ENCODE results near the gene PLCXD1. TPM values are rescaled to one million over a fixed set of nuclear protein-coding genes. Genes with fewer than 3 reads are reported as not detected.
A peak's percentile ranks its signal among the peaks of the same experiment; 100 is the strongest.

Gene PLCXD1
- total and polyA plus RNA-seq, 2 experiments from 2014 or later, result 22.0 to 40.1 TPM

DNA sequence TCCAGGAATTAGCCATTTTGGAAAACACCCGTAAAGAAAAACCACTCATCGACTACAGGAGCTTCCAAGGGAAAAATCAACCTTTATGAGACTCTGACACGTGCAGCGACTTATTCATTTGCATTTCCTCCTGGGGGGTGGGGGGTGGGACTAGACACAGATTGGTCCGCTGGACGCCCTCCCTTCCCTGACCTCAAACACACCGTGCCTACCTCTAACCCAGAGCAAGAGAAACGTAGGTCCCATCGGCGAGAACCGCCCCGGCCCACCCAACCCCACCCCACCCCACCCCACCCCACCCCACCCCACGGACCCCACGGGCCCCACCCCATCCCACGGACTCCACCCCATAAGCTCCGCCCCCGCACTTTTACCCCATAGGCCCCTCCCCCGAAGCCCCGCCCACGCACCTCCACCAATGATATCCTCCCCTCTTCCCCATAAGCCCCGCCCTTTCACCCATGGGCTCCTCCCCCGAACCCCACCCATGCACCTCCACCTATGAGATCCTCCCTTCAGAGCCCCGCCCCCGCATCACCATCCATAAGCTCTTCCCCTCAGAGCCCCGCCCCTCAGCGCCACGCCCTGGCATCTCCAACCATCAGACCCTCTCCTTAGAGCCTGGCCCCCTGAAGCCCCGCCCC is 36.4 kb downstream of the PLCXD1 start:
- DNase-seq (ENCODE audit: low spot score), result no peak
- no peak overlapping the region for H3K4me3 ChIP-seq
- 88% methylated on average over 10 of the region's 28 CpGs for WGBS (ENCODE audit: low lambda C conversion rate, missing lambda C conversion rate)
- no peaks in the 10 kb centered on the region for H3K4me1 ChIP-seq (ENCODE audit: insufficient read depth)
- H3K9me2 ChIP-seq (replicated peaks; ENCODE audit: insufficient read depth), result no peaks in the 10 kb centered on the region
- no peak overlapping the region for H2AFZ ChIP-seq
- peaks cover 21% of the 10 kb centered on the region for H3K79me2 ChIP-seq
- TF ChIP-seq EZH2 (IDR thresholded peaks at IDR 0.05; ENCODE audit: borderline replicate concordance) (no peak), EZH2phosphoT487 (IDR thresholded peaks at IDR 0.05; ENCODE audit: low read depth, severe bottlenecking, unreplicated experiment) (no peak)
- TF ChIP-seq, protein P1, sequence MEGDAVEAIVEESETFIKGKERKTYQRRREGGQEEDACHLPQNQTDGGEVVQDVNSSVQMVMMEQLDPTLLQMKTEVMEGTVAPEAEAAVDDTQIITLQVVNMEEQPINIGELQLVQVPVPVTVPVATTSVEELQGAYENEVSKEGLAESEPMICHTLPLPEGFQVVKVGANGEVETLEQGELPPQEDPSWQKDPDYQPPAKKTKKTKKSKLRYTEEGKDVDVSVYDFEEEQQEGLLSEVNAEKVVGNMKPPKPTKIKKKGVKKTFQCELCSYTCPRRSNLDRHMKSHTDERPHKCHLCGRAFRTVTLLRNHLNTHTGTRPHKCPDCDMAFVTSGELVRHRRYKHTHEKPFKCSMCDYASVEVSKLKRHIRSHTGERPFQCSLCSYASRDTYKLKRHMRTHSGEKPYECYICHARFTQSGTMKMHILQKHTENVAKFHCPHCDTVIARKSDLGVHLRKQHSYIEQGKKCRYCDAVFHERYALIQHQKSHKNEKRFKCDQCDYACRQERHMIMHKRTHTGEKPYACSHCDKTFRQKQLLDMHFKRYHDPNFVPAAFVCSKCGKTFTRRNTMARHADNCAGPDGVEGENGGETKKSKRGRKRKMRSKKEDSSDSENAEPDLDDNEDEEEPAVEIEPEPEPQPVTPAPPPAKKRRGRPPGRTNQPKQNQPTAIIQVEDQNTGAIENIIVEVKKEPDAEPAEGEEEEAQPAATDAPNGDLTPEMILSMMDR (IDR thresholded peaks at IDR 0.05; ENCODE audit: poor library complexity), result no peak
- H3K27me3 ChIP-seq, result no peaks in the 10 kb centered on the region
- H3K36me3 ChIP-seq (replicated peaks; ENCODE audit: insufficient read depth, low read depth), result no peaks in the 10 kb centered on the region
- no peaks in the 10 kb centered on the region for H3K9me3 ChIP-seq (ENCODE audit: low read depth)
- peak overlapping the region; percentile 59 for H3K4me2 ChIP-seq
- peak overlapping the region; percentile 2 for H3K27ac ChIP-seq
- H4K20me1 ChIP-seq (ENCODE audit: insufficient read depth, poor library complexity, severe bottlenecking), result peaks cover 8% of the 10 kb centered on the region

DNA sequence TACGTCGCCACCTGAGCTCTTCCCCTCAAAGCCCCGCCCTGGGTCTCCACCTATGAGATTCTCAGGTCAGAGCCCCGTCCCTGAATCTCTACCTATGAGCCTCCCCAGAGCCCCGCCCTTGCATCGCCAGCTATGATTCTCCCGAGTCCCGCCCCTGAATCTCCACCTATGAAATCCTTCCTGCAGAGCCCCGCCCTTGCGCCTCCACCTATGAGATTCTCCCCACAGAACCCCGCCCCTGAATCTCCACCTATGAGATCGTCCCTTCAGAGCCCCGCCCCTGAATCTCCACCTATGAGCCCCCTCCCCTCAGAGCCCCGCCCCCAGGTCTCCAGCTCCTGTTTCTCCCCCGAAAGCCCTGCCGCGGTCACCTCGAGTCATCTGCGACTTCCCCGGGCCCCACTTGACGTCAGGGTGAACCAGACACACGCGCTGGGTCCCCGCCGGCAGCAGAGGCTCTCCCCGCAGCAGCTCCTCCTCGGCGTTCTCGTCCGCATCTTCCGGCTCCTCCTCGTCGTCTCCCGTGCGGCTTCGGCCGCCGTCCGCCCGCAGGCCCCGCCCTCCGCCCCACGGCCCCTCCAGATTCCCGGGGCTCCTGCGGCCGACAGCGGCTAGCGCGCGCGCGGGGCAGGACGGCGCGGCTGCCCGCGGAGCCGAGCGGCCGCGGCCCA is 37.0 kb downstream of the PLCXD1 start:
- Histone ChIP-seq H3K4me1 (ENCODE audit: insufficient read depth) (peaks cover 4% of the 10 kb centered on the region), H3K79me2 (peaks cover 21% of the 10 kb centered on the region), H3K4me3 (peak overlapping the region; percentile 32), H2AFZ (peak overlapping the region; percentile 30), H3K36me3 (replicated peaks; ENCODE audit: insufficient read depth, low read depth) (no peaks in the 10 kb centered on the region), H4K20me1 (ENCODE audit: insufficient read depth, poor library complexity, severe bottlenecking) (peaks cover 8% of the 10 kb centered on the region), H3K4me2 (peak overlapping the region; percentile 69), H3K9me2 (replicated peaks; ENCODE audit: insufficient read depth) (no peaks in the 10 kb centered on the region), H3K27me3 (no peaks in the 10 kb centered on the region), H3K27ac (peak overlapping the region; percentile 92), H3K9me3 (ENCODE audit: low read depth) (no peaks in the 10 kb centered on the region)
- peak; percentile 100 for DNase-seq (ENCODE audit: low spot score)
- TF ChIP-seq EZH2 (IDR thresholded peaks at IDR 0.05; ENCODE audit: borderline replicate concordance) (no peak), EZH2phosphoT487 (IDR thresholded peaks at IDR 0.05; ENCODE audit: low read depth, severe bottlenecking, unreplicated experiment) (no peak)
- TF ChIP-seq, protein P1 (IDR thresholded peaks at IDR 0.05; ENCODE audit: poor library complexity), result no peak
- 1% methylated on average over 33 of the region's 61 CpGs for WGBS (ENCODE audit: low lambda C conversion rate, missing lambda C conversion rate)

DNA sequence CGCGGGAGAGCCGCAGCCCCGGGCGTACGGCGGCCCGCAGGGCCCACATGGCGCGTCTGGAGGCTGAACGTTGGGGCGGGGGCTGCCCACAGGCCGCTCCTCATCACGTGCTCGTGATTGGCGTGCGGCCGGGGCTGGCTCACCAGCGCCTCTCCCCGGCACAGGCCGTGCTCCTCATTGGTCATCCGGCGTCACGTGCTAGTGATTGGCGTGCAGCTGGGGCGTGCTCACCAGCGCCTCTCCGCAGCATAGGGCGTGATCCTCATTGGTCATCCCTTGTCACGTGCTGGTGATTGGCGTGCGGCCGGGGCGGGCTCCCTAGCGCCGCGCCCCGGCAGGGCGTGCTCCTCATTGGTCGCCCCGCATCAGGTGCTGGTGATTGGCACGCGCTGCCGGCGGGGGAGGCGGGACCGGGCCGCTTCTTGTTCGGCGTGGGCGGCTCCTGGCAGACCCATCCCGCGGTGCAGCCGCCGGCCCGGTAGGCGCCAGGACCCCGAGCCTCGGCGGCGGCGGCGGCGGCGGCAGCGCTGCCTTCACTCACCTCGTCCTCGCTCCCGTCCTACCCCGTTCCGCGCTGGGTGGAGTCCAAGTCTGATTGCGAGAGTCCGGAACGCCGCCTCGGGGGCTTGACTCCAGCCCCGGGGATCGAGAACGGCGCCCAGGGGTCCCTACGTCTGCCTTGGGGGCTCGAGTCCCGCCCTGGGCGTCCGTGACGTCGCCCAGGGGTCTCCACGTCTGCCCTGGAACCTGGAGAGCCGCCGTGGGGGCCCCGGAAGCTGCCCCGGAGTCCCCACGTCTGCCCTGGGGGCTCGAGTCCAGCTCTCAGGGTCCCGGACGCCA is 37.8 kb downstream of the PLCXD1 start, which contains the start of gene GTPBP6:
Gene GTPBP6, minus strand, starts transcription at position 58 of the 840 bp plus-strand sequence. Its CDS starts 9 bp downstream, at position 49.
- WGBS (ENCODE audit: low lambda C conversion rate, missing lambda C conversion rate), result under 1% methylated on average over 89 of the region's 97 CpGs
- H3K4me1 ChIP-seq (ENCODE audit: insufficient read depth), result peaks cover 4% of the 10 kb centered on the region
- H3K4me3 ChIP-seq, result peak within 1 kb of the TSS; percentile 87
- H3K36me3 ChIP-seq (replicated peaks; ENCODE audit: insufficient read depth, low read depth), result no peaks in the 10 kb centered on the region
- peak; percentile 100 for DNase-seq (ENCODE audit: low spot score)
- peak within 1 kb of the TSS; percentile 94 for H3K4me2 ChIP-seq
- peaks cover 21% of the 10 kb centered on the region for H3K79me2 ChIP-seq
- no peaks in the 10 kb centered on the region for H3K9me3 ChIP-seq (ENCODE audit: low read depth)
- H4K20me1 ChIP-seq (ENCODE audit: insufficient read depth, poor library complexity, severe bottlenecking), result peaks cover 8% of the 10 kb centered on the region
- H3K27ac ChIP-seq, result peak within 1 kb of the TSS; percentile 92
- TF ChIP-seq EZH2phosphoT487 (IDR thresholded peaks at IDR 0.05; ENCODE audit: low read depth, severe bottlenecking, unreplicated experiment) (no peak), EZH2 (IDR thresholded peaks at IDR 0.05; ENCODE audit: borderline replicate concordance) (no peak)
- TF ChIP-seq, protein P1 (IDR thresholded peaks at IDR 0.05; ENCODE audit: poor library complexity), result peak; percentile 10
- H3K27me3 ChIP-seq, result no peaks in the 10 kb centered on the region
- no peaks in the 10 kb centered on the region for H3K9me2 ChIP-seq (replicated peaks; ENCODE audit: insufficient read depth)
- H2AFZ ChIP-seq, result peak within 1 kb of the TSS; percentile 30

Data from hepatocyte (in vitro differentiated cells).